GM15510 (cell line): Measurements from ENCODE around the gene DSPP.

Experiments used
- POLR2A ChIP-seq: IDR thresholded peaks from 3 replicates; pipeline ENCODE4 v1.6.1; 2011; ENCODE audit warnings: borderline replicate concordance; ENCODE audit not compliant: insufficient read length; ENCODE audit errors: extremely low read depth

Gene DSPP

GRCh38 chr4:87614292-87614890 is 6.1 kb downstream of the DSPP start:
- no peak for TF ChIP-seq POLR2A

- no peak for TF ChIP-seq POLR2A
These were observed 7.9 kb downstream of the DSPP start for GRCh38 chr4:87616268-87616667.

- TF ChIP-seq POLR2A: no peak
These were observed 11.8 kb downstream of the DSPP start for GRCh38 chr4:87620086-87620485.

GRCh38 chr4:87620491-87620890 is 12.2 kb downstream of the DSPP start:
- no peak for TF ChIP-seq POLR2A

GRCh38 chr4:87622303-87622702 is 14.0 kb downstream of the DSPP start:
- no peak for TF ChIP-seq POLR2A

GRCh38 chr4:87624698-87625097 is 16.4 kb downstream of the DSPP start:
- TF ChIP-seq POLR2A: no peak

GRCh38 chr4:87631668-87632067 is 23.3 kb downstream of the DSPP start:
- TF ChIP-seq POLR2A: no peak

GRCh38 chr4:87632469-87632868 is 24.1 kb downstream of the DSPP start:
- no peak for TF ChIP-seq POLR2A

- no peak for TF ChIP-seq POLR2A
These were observed 24.9 kb downstream of the DSPP start for GRCh38 chr4:87633243-87633642.

- no peak for TF ChIP-seq POLR2A
These were observed 36.0 kb downstream of the DSPP start for GRCh38 chr4:87644286-87644685.

- no peak for TF ChIP-seq POLR2A
These were observed 41.7 kb downstream of the DSPP start, which contains the start of gene DMP1 for GRCh38 chr4:87649980-87650379. Gene DMP1 (plus strand): TSS chr4:87650280. CDS start chr4:87656493, 6,213 bp downstream.

- no peak for TF ChIP-seq POLR2A
These were observed 42.6 kb downstream of the DSPP start for GRCh38 chr4:87650938-87651337.

- no peak for TF ChIP-seq POLR2A
These were observed 43.6 kb downstream of the DSPP start for GRCh38 chr4:87651941-87652340.

GRCh38 chr4:87654487-87655044 is 46.2 kb downstream of the DSPP start:
- no peak for TF ChIP-seq POLR2A

GRCh38 chr4:87657525-87657924 is 49.2 kb downstream of the DSPP start:
- no peak for TF ChIP-seq POLR2A

GRCh38 chr4:87659247-87659931 is 51.1 kb downstream of the DSPP start:
- no peak for TF ChIP-seq POLR2A
